Suppressor macrophage treated with lipopolysaccharide for 1 hour (primary cell): Measurements from ENCODE around the gene SCLT1.

Source experiments
- DNase-seq, 3 donors: peaks; one replicate each; pipeline ENCODE4 v3.0.0-alpha.2; 2020 to 2022

Gene SCLT1

GRCh38 chr4:128835498-128836222 is 257.7 kb downstream of the SCLT1 start:
- no peak for DNase-seq
